NCI-H2196 (cell line): ENCODE measurements around the gene ENO3.

Experiments
- DNase-seq: peaks from one replicate; lab custom pipeline; 2025; ENCODE audit not compliant: unreplicated experiment; lab: John Stamatoyannopoulos, UW

Gene ENO3

DNA sequence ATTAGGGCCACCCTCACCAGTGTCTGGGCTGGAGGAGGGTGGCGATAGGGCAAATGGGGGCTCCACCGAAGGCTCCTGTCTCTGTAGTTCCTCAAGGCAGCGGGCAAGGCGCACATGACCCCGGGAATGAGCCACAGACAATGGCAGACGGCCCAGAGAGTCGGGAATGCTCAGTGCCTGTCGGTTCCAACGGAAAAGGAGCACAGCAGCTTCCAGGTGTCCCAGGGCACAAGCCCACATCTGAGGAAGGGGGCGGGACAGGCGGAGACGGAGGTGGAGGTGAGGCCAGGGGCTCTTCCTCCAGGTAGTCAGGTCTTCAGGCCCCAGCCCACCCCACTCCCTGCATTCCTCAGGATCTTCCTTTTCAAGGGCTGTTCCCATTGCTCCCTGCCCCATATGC, 21.8 kb downstream of the ENO3 start:
- no peak for DNase-seq

GRCh38 chr17:4973256-4974114, 22.6 kb downstream of the ENO3 start:
- no peak for DNase-seq

DNA sequence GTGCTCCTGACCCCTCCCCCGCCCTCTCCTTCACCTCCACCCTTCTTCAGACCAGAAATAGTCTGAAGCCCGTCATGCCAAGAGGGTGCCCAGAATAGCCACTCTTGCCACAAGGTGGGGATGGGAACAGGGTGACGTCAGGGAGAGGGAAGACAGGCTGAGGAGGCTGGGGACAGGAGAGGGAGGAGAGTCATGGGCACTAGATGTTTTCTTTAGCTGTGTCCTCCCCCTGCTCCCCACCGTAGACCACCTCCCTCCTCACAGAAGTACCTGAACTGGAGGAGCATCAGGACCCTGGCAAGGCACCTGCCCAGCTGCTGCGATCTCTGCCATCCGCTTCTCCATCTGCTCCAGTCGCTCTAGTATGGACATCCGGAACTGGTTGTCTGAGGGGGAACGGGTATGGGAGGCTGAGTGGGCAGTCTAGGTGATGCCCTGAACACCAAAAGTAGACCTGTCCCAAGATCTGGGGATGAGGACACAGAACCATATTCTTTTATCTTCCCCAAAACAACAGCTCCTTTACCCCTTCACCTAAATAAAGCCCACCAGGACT, 23.3 kb downstream of the ENO3 start:
- DNase-seq, result no peak

- DNase-seq, result no peak
These were observed 27.8 kb downstream of the ENO3 start for GRCh38 chr17:4978726-4979125.

DNA sequence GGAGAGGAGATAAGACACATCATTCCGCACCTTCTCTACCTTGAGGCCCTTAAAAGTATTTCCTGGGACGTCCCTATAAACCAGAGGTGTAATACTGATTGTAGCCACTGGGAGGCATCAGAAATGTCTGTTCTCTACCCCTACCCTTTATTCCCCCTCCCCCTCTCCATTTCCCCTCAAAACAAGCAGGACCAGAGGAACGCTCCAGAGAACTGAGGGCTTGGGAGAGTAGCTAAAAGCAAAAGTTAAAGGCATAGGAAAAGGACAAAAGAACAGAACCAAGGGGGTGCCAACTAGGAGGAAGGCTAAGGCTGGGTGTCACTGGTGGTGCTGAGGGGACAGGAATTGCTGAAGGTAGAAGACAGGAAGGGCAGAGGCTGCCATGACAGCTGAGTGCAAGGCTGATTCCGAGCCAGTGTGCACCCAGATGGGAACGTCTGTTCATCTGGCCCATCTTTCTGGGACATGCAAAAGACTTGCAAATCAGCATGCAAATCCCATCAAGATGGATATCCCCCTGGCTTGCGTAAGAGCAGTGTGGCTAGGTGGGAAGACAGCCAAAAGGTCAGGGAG, 29.8 kb downstream of the ENO3 start:
- DNase-seq, result peak; percentile 10

- DNase-seq, result no peak
These were observed 31.4 kb downstream of the ENO3 start for GRCh38 chr17:4982305-4982704.

DNA sequence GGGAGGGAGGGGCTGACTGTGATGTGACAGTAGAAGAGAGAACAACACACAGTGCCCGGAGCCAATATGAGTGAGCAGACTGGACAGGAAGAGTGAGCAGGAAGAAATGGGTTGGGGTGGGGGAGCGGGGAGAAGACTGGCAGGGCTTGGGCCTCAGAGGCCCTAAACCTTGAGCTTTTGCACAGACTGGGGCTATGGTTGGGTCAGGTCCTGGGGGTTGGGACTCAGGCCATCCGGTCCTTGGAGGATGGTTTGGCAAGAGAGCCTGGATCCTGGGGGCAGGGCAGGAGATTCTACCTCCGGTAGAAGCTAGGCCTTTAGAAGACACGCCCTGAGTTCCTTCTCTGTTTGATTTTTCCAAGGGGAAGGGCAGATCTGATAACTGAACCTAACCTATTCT, 35.5 kb downstream of the ENO3 start:
- DNase-seq, result no peak

- DNase-seq, result peak; percentile 46
These were observed 36.2 kb downstream of the ENO3 start, which contains the start of gene CAMTA2 for GRCh38 chr17:4986951-4987766. CAMTA2 (minus strand) TSS chr17:4987675; CDS start chr17:4986222, 1,453 bp downstream.

DNA sequence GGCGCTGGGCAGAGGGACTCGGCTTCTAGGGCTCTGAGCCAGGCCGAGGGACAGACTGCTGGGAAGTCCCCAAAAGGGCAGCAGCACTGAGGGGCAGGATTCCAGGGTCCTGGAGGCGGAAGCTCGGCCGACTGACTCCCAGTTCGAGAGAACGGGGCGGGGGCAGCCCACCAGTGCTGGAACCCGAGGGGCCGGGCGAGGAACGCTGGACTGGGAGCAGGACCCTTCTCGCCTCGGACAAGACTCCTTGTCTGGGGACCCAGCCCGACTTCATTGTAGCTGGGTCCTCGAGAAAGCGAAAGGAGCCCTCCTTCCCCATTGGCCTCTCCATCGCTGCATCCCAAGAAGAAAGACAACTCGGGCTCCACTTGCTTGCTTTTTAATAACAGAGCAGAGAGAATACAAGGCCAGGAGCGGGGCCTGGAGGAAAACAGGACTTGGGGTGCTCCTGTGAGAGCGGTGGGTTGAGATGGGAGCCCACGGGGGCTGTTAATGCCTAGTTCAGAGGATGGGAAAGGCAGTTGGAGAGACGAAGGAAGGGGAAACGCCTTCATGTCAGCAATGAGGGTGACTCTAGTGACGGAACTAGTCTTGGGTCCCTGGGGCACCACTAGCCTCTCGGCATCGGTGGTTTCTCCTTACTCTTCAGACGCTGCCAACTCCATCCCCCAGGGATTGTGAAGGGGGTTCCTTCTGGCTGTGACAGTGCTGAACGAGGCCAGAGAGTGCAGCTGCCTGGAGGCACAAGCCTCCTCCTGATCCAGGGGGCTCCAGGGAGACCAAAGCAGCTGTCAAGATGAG, 37.0 kb downstream of the ENO3 start:
- no peak for DNase-seq

DNA sequence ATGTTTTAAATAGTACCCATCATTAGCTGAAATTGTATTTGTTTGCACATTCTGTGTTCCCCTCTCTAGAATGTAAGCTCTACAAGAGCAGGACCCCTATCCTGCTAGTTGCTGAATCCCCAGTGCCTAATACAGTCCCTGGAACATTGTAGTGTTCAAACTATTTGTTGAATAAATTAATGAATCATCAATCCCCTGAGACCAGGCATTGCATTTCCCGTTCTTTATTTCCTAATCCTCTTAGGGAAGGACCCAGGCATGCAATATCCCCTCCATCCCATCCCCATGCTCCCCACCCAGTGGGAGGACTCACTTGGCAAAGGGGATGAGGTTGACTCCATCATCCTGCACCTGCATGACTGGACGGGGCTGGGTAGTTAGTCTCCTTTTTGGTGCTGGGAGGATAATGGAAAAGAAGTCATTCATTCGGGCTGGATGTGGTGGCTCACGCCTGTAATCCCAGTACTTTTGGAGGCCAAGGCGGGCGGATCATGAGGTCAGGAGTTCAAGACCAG, 43.2 kb downstream of the ENO3 start:
- DNase-seq, result no peak

GRCh38 chr17:4997302-4998026, 46.5 kb downstream of the ENO3 start, which contains the start of the genes INCA1 and KIF1C:
INCA1 (minus strand) TSS chr17:4997522; CDS start chr17:4994437, 3,085 bp downstream.
KIF1C (plus strand) TSS chr17:4997950; CDS start chr17:5000247, 2,297 bp downstream.
- DNase-seq, result peak; percentile 84

- DNase-seq, result no peak
These were observed 47.3 kb downstream of the ENO3 start for GRCh38 chr17:4998027-4998731.

- DNase-seq, result no peak
These were observed 48.0 kb downstream of the ENO3 start for GRCh38 chr17:4998732-4999429.

- DNase-seq, result no peak
These were observed 48.6 kb downstream of the ENO3 start for GRCh38 chr17:4999430-5000093.

DNA sequence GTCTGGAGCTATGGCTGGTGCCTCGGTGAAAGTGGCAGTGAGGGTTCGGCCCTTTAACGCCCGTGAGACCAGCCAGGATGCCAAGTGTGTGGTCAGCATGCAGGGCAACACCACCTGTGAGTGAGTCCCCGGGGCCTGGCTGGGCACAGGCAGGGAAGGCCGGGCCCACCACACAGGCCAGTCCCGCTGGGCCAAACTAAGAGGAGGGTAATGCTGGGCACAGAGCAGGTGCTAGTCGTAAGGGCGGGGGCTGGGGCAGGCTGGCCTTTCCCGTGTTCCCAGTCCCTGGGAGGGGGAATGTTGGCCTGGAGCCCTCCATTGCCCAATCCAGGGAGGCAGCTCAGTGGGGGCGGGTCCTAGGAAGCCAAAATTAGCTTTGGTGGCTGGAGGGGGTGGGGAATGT, 49.3 kb downstream of the ENO3 start:
- no peak for DNase-seq

- no peak for DNase-seq
These were observed 51.3 kb downstream of the ENO3 start for GRCh38 chr17:5002121-5002788.

GRCh38 chr17:5003214-5003867, 52.4 kb downstream of the ENO3 start:
- no peak for DNase-seq
